Measurements from ENCODE around the gene IMMP2L.

The IMMP2L gene

DNA sequence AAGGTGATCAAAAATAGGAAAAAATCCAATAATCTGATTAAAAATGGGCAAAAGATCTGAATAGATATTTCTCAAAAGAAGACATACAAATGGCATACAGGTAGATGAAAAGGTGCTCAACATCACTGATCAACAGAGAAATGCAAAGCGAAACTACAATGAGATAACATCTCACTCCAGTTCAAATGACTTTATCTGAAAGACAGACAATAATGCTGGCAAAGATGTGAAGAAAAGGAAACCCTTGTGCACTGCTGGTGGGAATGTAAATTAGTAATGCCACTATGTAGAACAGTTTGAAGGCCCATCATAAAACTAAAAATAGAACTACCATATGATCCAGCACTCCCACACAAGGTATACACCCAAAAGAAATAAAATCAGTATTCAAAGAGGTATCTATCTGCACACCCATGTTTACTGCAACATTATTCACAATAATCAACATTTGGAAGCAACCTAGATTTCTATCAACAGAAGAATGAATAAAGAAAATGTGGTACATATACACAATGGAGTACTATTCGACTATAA is 386.3 kb downstream of the IMMP2L start:
- TF ChIP-seq SUZ12 (IDR thresholded peaks at IDR 0.05) (no peak), SP1 (IDR thresholded peaks at IDR 0.05) (no peak), ARNT (IDR thresholded peaks at IDR 0.05) (no peak), FOXM1 (IDR thresholded peaks at IDR 0.05; ENCODE audit: borderline replicate concordance) (no peak), ZNF384 (IDR thresholded peaks at IDR 0.05) (no peak)
- DNase-seq (ENCODE audit: extremely low spot score) = no peak
- CTCF ChIA-PET = no interaction called here
- POLR2A ChIA-PET = no interaction called here

DNA sequence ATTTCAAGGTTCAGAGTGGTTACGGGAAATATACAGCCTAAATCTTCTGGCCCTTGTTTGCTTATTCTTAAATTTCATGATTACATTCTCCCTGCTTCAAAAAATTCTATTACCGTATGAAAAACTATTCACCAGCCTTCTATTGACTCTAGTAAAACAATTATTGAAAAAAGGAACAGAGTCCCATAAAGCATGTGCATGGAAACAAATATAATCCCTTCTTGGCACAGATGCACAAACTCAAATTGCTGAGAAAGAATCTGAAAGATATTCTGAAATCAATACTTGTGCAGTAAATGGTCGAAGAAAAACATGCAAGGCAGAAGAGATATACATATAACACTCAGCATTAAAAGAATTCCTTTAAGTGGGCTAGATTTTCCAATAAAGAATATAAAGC is 387.8 kb downstream of the IMMP2L start:
- ChIA-PET POLR2A (no interaction called here), CTCF (interaction anchor here (0.7 kb wide), 1 partner anchor 337 kb away, joined by 3 read pairs; no protein-coding TSS in a partner anchor)
- DNase-seq (ENCODE audit: extremely low spot score) = no peak
- TF ChIP-seq LEF1 (IDR thresholded peaks at IDR 0.05; ENCODE audit: borderline replicate concordance) (no peak), ZNF384 (IDR thresholded peaks at IDR 0.05) (no peak), NFRKB (IDR thresholded peaks at IDR 0.05) (no peak), SUZ12 (IDR thresholded peaks at IDR 0.05) (no peak), BHLHE40 (IDR thresholded peaks at IDR 0.05; ENCODE audit: borderline replicate concordance) (no peak), FOXA1 (IDR thresholded peaks at IDR 0.05) (no peak), CTBP1 (IDR thresholded peaks at IDR 0.05; ENCODE audit: borderline replicate concordance) (no peak), FOXK2 (IDR thresholded peaks at IDR 0.05) (no peak), HDGF (IDR thresholded peaks at IDR 0.05; ENCODE audit: borderline replicate concordance) (no peak), ARNT (IDR thresholded peaks at IDR 0.05) (no peak), ELF4 (IDR thresholded peaks at IDR 0.05) (no peak), TARDBP (IDR thresholded peaks at IDR 0.05) (no peak), FOXM1 (IDR thresholded peaks at IDR 0.05; ENCODE audit: borderline replicate concordance) (no peak)
- TF ChIP-seq, protein P1, sequence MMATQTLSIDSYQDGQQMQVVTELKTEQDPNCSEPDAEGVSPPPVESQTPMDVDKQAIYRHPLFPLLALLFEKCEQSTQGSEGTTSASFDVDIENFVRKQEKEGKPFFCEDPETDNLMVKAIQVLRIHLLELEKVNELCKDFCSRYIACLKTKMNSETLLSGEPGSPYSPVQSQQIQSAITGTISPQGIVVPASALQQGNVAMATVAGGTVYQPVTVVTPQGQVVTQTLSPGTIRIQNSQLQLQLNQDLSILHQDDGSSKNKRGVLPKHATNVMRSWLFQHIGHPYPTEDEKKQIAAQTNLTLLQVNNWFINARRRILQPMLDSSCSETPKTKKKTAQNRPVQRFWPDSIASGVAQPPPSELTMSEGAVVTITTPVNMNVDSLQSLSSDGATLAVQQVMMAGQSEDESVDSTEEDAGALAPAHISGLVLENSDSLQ (IDR thresholded peaks at IDR 0.05) = no peak

DNA sequence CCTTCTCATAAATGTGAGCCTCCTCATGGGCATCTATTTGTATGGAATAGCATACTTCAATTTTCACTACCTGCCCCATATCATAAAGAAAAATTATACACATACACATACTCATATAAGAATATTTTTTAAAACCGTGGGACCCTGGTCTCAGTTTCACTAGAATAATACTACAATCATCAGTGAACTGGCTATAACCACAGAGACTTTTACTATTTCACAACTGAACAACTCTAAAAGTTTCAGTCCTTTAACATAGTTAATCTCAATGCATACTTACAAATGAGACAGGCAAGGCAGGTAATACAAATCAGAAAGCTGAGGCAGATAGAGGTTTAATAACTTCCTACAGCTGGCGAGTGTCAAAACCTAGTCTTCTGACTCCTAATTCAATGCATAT is 388.3 kb downstream of the IMMP2L start:
- no peak for TF ChIP-seq SUZ12 (IDR thresholded peaks at IDR 0.05)
- no peak for TF ChIP-seq ARNT (IDR thresholded peaks at IDR 0.05)
- TF ChIP-seq BHLHE40 (IDR thresholded peaks at IDR 0.05; ENCODE audit: borderline replicate concordance) = no peak
- TF ChIP-seq FOXM1 (IDR thresholded peaks at IDR 0.05; ENCODE audit: borderline replicate concordance) = no peak
- TF ChIP-seq SP1 (IDR thresholded peaks at IDR 0.05) = no peak
- TF ChIP-seq NFRKB (IDR thresholded peaks at IDR 0.05) = no peak
- TF ChIP-seq L3MBTL2 (conservative IDR thresholded peaks at IDR 0.05) = no peak
- no peak for TF ChIP-seq FOXK2 (IDR thresholded peaks at IDR 0.05)
- TF ChIP-seq TARDBP (IDR thresholded peaks at IDR 0.05) = no peak
- no peak for TF ChIP-seq FOXA1 (IDR thresholded peaks at IDR 0.05)
- TF ChIP-seq CTBP1 (IDR thresholded peaks at IDR 0.05; ENCODE audit: borderline replicate concordance) = no peak
- TF ChIP-seq, protein P1 (IDR thresholded peaks at IDR 0.05) = no peak
- TF ChIP-seq HDGF (IDR thresholded peaks at IDR 0.05; ENCODE audit: borderline replicate concordance) = no peak
- no peak for TF ChIP-seq ZNF384 (IDR thresholded peaks at IDR 0.05)
- no peak for TF ChIP-seq ELF4 (IDR thresholded peaks at IDR 0.05)
- no peak for TF ChIP-seq LEF1 (IDR thresholded peaks at IDR 0.05; ENCODE audit: borderline replicate concordance)
- no peak for DNase-seq (ENCODE audit: extremely low spot score)
- ChIA-PET POLR2A (no interaction called here), CTCF (interaction anchor here (0.7 kb wide), 1 partner anchor 337 kb away, joined by 3 read pairs; no protein-coding TSS in a partner anchor)

DNA sequence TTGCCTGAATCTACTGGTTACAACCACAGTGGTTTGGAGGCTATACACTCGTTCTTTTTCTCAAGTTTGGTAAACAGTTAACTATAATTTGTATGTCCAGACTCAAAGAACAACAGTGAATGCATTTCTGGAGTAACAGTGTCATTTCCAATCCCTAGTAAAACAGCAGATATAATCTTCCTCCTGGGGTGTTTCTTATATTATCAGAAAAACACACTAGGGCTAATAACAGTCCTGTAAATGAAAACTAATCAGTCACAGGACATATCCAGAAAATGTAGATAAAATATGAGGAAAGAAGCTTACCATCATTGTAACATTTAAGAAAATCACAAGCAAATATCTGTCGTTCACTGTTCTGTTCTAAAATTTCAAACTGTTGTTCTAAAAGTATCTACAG is 388.8 kb downstream of the IMMP2L start:
- TF ChIP-seq L3MBTL2 (conservative IDR thresholded peaks at IDR 0.05) (no peak), TARDBP (IDR thresholded peaks at IDR 0.05) (no peak), HDGF (IDR thresholded peaks at IDR 0.05; ENCODE audit: borderline replicate concordance) (no peak), ARNT (IDR thresholded peaks at IDR 0.05) (no peak), FOXK2 (IDR thresholded peaks at IDR 0.05) (no peak), SUZ12 (IDR thresholded peaks at IDR 0.05) (no peak), FOXA1 (IDR thresholded peaks at IDR 0.05) (no peak), CTBP1 (IDR thresholded peaks at IDR 0.05; ENCODE audit: borderline replicate concordance) (no peak), SP1 (IDR thresholded peaks at IDR 0.05) (no peak), FOXM1 (IDR thresholded peaks at IDR 0.05; ENCODE audit: borderline replicate concordance) (no peak), ELF4 (IDR thresholded peaks at IDR 0.05) (no peak), BHLHE40 (IDR thresholded peaks at IDR 0.05; ENCODE audit: borderline replicate concordance) (no peak), ZNF384 (IDR thresholded peaks at IDR 0.05) (no peak), NFRKB (IDR thresholded peaks at IDR 0.05) (no peak), LEF1 (IDR thresholded peaks at IDR 0.05; ENCODE audit: borderline replicate concordance) (no peak)
- TF ChIP-seq, protein P1 (IDR thresholded peaks at IDR 0.05) = no peak
- CTCF ChIA-PET = no interaction called here
- DNase-seq (ENCODE audit: extremely low spot score) = no peak
- POLR2A ChIA-PET = no interaction called here

DNA sequence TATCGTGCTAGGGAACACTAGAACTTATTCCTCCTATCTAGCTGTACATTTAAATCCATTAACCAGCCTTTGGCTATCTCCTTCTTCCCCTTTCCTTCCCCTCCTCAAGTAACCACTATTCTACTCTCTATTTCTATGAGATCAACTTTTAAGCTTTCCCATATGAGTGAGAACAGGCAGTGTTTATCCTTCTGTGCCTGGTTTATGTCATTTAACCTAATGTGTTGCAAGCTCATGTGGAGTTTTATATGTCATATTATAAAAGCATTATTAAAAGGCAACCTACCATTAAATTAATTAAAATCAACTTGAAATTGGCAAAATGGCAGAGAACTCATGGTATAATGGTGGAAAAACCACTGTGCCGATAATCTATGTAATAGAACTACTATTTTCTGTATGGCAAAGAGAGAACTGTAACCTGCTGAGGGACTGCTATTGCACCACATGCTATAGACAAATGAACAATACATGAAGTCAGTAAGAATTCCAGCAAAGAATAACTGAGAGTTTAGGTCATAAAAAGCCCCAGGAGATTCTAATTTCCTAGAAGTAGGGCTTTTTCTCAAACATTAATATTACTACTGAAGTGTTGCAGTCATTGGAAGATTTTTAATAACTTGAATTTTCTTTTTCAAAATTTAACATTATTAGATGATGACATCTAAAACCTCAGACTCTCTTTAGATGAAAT is 389.6 kb downstream of the IMMP2L start:
- CTCF ChIA-PET = no interaction called here

DNA sequence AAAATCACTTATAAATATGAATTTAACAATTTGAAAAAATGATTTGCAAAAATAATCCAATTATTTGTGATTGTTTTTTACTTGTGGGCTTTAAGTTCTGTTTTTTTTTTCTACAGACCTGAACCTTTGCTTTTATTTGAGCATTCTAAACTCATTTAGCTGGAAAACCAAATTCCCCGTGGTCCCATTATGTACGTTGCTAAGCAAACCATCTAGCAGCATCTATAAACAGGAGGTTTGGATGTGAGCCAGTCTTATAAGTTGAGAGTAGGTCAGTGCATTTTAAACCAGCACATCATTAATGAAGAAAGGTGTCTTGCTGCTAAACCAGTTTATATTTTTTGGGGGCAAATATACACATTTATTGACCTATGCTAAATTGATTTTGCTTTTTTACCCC is 394.1 kb downstream of the IMMP2L start:
- DNase-seq (ENCODE audit: extremely low spot score) = no peak

More for the DNA sequence above, 389.6 kb downstream of the IMMP2L start:
- TF ChIP-seq BHLHE40 (IDR thresholded peaks at IDR 0.05; ENCODE audit: borderline replicate concordance) (no peak), L3MBTL2 (conservative IDR thresholded peaks at IDR 0.05) (no peak), NFRKB (IDR thresholded peaks at IDR 0.05) (no peak), FOXA1 (IDR thresholded peaks at IDR 0.05) (no peak), SP1 (IDR thresholded peaks at IDR 0.05) (no peak), HDGF (IDR thresholded peaks at IDR 0.05; ENCODE audit: borderline replicate concordance) (no peak)
- DNase-seq (ENCODE audit: extremely low spot score) = no peak
- POLR2A ChIA-PET = no interaction called here

More for the DNA sequence above, 394.1 kb downstream of the IMMP2L start:
- POLR2A ChIA-PET = no interaction called here
- TF ChIP-seq TARDBP (IDR thresholded peaks at IDR 0.05) (no peak), BHLHE40 (IDR thresholded peaks at IDR 0.05; ENCODE audit: borderline replicate concordance) (no peak), FOXK2 (IDR thresholded peaks at IDR 0.05) (no peak), HDGF (IDR thresholded peaks at IDR 0.05; ENCODE audit: borderline replicate concordance) (no peak)
- TF ChIP-seq, protein P1 (IDR thresholded peaks at IDR 0.05) = no peak
- CTCF ChIA-PET = no interaction called here
